SU-DHL-6 (cell line): ENCODE measurements around the gene CORO7.
"Not testable (repeated sequence)": the region's sequence is repeated elsewhere in the genome, so short reads cannot be mapped to it uniquely, and the experiment has no call there.

Experiments
- H2AFZ ChIP-seq: fragments of 200-600 bp; sonication (generic); 2 replicates; pipeline ENCODE4 v1.6.1; 2014; ENCODE audit warnings: low read depth, mild to moderate bottlenecking, moderate library complexity, mixed read lengths, antibody characterized with exemption, low read length; ENCODE audit not compliant: severe bottlenecking
- H3F3A ChIP-seq: fragments of 200-600 bp; shearing (Covaris generic); 2 replicates; pipeline ENCODE4 v1.6.0; 2016; ENCODE audit warnings: antibody characterized with exemption, mild to moderate bottlenecking; ENCODE audit not compliant: insufficient read depth
- H3K27ac ChIP-seq: fragments of 200-600 bp; sonication (generic); 2 replicates; pipeline ENCODE4 v1.5.1; 2016; ENCODE audit warnings: low read depth, mild to moderate bottlenecking, low read length, moderate library complexity, mixed read lengths
- H3K27me3 ChIP-seq: fragments of 200-600 bp; sonication (generic), shearing (Covaris generic); 2 replicates; pipeline ENCODE4 v1.6.0; 2014; ENCODE audit warnings: mild to moderate bottlenecking, low read length
- H3K36me3 ChIP-seq: fragments of 200-600 bp; sonication (generic); 2 replicates; pipeline ENCODE4 v1.6.1; 2014; ENCODE audit warnings: mild to moderate bottlenecking, low read length, mixed read lengths
- H3K4me2 ChIP-seq: fragments of 300-600, 200-600 bp; shearing (Covaris generic), sonication (generic); 2 replicates; pipeline ENCODE4 v1.6.0; 2014; ENCODE audit warnings: low read length, low read depth, mild to moderate bottlenecking; ENCODE audit not compliant: poor library complexity, severe bottlenecking
- H3K4me3 ChIP-seq: fragments of 200-600 bp; sonication (generic); 2 replicates; pipeline ENCODE4 v1.5.1; 2014; ENCODE audit warnings: antibody characterized with exemption, low read length, mild to moderate bottlenecking, mixed read lengths; ENCODE audit not compliant: insufficient read depth, poor library complexity, severe bottlenecking
- H3K79me2 ChIP-seq: fragments of 200-600 bp; sonication (generic); 2 replicates; pipeline ENCODE4 v1.6.1; 2014; ENCODE audit warnings: mild to moderate bottlenecking, low read length, moderate library complexity; ENCODE audit not compliant: insufficient read depth
- H3K9ac ChIP-seq: fragments of 200-600 bp; sonication (generic); 2 replicates; pipeline ENCODE4 v1.7.0; 2014; ENCODE audit warnings: mild to moderate bottlenecking, low read length
- H3K9me2 ChIP-seq: fragments of 200-600 bp; sonication (generic); replicated peaks from 2 replicates; pipeline ENCODE4 v1.6.1; 2014; ENCODE audit warnings: low read length; ENCODE audit not compliant: insufficient read depth
- H3K9me3 ChIP-seq: fragments of 200-600 bp; sonication (generic); 2 replicates; pipeline ENCODE4 v1.6.1; 2014; ENCODE audit warnings: low read length, mixed read lengths; ENCODE audit not compliant: insufficient read depth
- H4K20me1 ChIP-seq: fragments of 200-600 bp; sonication (generic); 2 replicates; pipeline ENCODE4 v1.6.1; 2014; ENCODE audit warnings: low read depth, mild to moderate bottlenecking, antibody characterized with exemption, low read length, moderate library complexity, mixed read lengths
- CTCF ChIP-seq: fragments of 200-600 bp; sonication (generic); IDR thresholded peaks from one replicate; pipeline ENCODE4 v1.5.1; 2017; ENCODE audit warnings: antibody characterized with exemption, mild to moderate bottlenecking, low read length, moderate library complexity; ENCODE audit not compliant: insufficient read depth, poor library complexity, severe bottlenecking
- EZH2phosphoT487 ChIP-seq: fragments of 200-600 bp; sonication (generic), shearing (Covaris generic); conservative IDR thresholded peaks from 2 replicates; pipeline ENCODE4 v1.6.1; 2018; ENCODE audit warnings: mild to moderate bottlenecking, antibody characterized with exemption, low read length, moderate library complexity, mixed read lengths

CORO7 gene

GRCh38 chr16:4344983-4345835, 71.2 kb downstream of the CORO7 start:
- Histone ChIP-seq H3K27ac (no peak overlapping the region), H2AFZ (no peak overlapping the region), H3K27me3 (no peaks in the 10 kb centered on the region), H3K9me3 (no peaks in the 10 kb centered on the region), H3K4me3 (no peak overlapping the region), H3K9ac (no peak overlapping the region), H3F3A (peaks cover 8% of the 10 kb centered on the region; the same call in 1 of the 2 replicates), H3K79me2 (peaks cover 71% of the 10 kb centered on the region), H4K20me1 (no peaks in the 10 kb centered on the region; the same call in 1 of the 2 replicates), H3K9me2 (no peaks in the 10 kb centered on the region), H3K36me3 (no peaks in the 10 kb centered on the region), H3K4me2 (no peak overlapping the region)
- no peak for TF ChIP-seq CTCF
- no peak for TF ChIP-seq EZH2phosphoT487

- H4K20me1 ChIP-seq, H3K9ac ChIP-seq, H3K36me3 ChIP-seq: not testable (repeated sequence)
Measured at GRCh38 chr16:4344300-4344982, 72.0 kb downstream of the CORO7 start.

GRCh38 chr16:4342866-4343744, 73.3 kb downstream of the CORO7 start:
- no peak overlapping the region for H3K9ac ChIP-seq
- no peaks in the 10 kb centered on the region for H3K27me3 ChIP-seq
- no peak overlapping the region for H2AFZ ChIP-seq
- H3K36me3 ChIP-seq: no peaks in the 10 kb centered on the region
- peaks cover 50% of the 10 kb centered on the region for H3K79me2 ChIP-seq
- peaks cover 8% of the 10 kb centered on the region; the same call in 1 of the 2 replicates for H3F3A ChIP-seq
- H3K27ac ChIP-seq: no peak overlapping the region
- no peaks in the 10 kb centered on the region for H3K9me2 ChIP-seq
- H3K4me3 ChIP-seq: no peak overlapping the region
- no peaks in the 10 kb centered on the region for H3K9me3 ChIP-seq
- no peak overlapping the region for H3K4me2 ChIP-seq
- no peaks in the 10 kb centered on the region; the same call in 1 of the 2 replicates for H4K20me1 ChIP-seq
- TF ChIP-seq EZH2phosphoT487 (no peak), CTCF (no peak)

More at GRCh38 chr16:4344300-4344982, 72.0 kb downstream of the CORO7 start:
- H3K9me2 ChIP-seq, H3K4me3 ChIP-seq, H3K4me2 ChIP-seq, H3K27ac ChIP-seq, H3F3A ChIP-seq, H3K9me3 ChIP-seq, H2AFZ ChIP-seq, H3K27me3 ChIP-seq: not testable (repeated sequence)
- H3K79me2 ChIP-seq: peaks cover 63% of the 10 kb centered on the region
